Suprapubic skin (tissue), 4 donors: ENCODE measurements around the gene DCTN5. TPM values are rescaled to one million over a fixed set of nuclear protein-coding genes. Genes with fewer than 3 reads are reported as not detected.
"Not testable (repeated sequence)": the region's sequence is repeated elsewhere in the genome, so short reads cannot be mapped to it uniquely, and the experiment has no call there.

ENCODE experiments used
- DNase-seq, 2 donors: peaks; one replicate each; pipeline ENCODE4 v3.0.0-alpha.2; 2019; ENCODE audit warnings: low spot score in 2 of 2
- H3K27ac ChIP-seq: fragments of 200-600 bp; sonication (generic); one replicate; pipeline ENCODE4 v1.5.1; 2019
- H3K27me3 ChIP-seq: fragments of 200-600 bp; sonication (generic); one replicate; pipeline ENCODE4 v1.5.1; 2019
- H3K36me3 ChIP-seq: fragments of 200-600 bp; sonication (generic); one replicate; pipeline ENCODE4 v1.5.1; 2019
- H3K4me1 ChIP-seq: fragments of 200-600 bp; sonication (generic); one replicate; pipeline ENCODE4 v1.5.1; 2019
- H3K4me3 ChIP-seq: fragments of 200-600 bp; sonication (generic); one replicate; pipeline ENCODE4 v1.5.1; 2019; ENCODE audit warnings: mild to moderate bottlenecking
- H3K9me3 ChIP-seq: fragments of 200-600 bp; sonication (generic); one replicate; pipeline ENCODE4 v1.5.1; 2019
- EP300 ChIP-seq: sonication (generic); formaldehyde crosslinking; IDR thresholded peaks from one replicate; pipeline ENCODE4 v1.6.1; 2017; ENCODE audit warnings: antibody characterized with exemption
- POLR2A ChIP-seq, 2 donors: fragments of 450-650 bp; IDR thresholded peaks; one replicate each; pipeline ENCODE4 v1.6.1; 2017; ENCODE audit warnings: antibody characterized with exemption in 2 of 2, mild to moderate bottlenecking in 2 of 2, moderate library complexity in 2 of 2
- POLR2AphosphoS5 ChIP-seq, 3 donors: sonication (generic); formaldehyde crosslinking; IDR thresholded peaks; one replicate each; pipeline ENCODE4 v1.6.1; 2017; ENCODE audit warnings: antibody characterized with exemption in 3 of 3
- WGBS: methylation state at CpG from one replicate; pipeline ENCODE4 v1.1.5; 2018; 5-methylcytosine and 5-hydroxymethylcytosine counted together
- total RNA-seq, 4 donors: library from RNA; depleted of rRNA; stranded (reverse); fragments of >200 nt; gene quantifications; one replicate each; pipeline ENCODE4 v1.1.0, GENCODE V29; 2016
- TF ChIP-seq, protein P1 (sequence below), 2 donors: fragments of 200-600 bp in 1 of 2; fragments of 450-650 bp in 1 of 2; sonication (generic) in 1 of 2; IDR thresholded peaks; one replicate each; pipeline ENCODE4 v1.5.1; 2016 to 2019; ENCODE audit warnings: antibody characterized with exemption in 2 of 2, mild to moderate bottlenecking in 1 of 2, moderate library complexity in 1 of 2

The DCTN5 gene
- total RNA-seq, 4 donors from 2014 or later: 45.8 to 52.0 (median 48.8) TPM

DNA sequence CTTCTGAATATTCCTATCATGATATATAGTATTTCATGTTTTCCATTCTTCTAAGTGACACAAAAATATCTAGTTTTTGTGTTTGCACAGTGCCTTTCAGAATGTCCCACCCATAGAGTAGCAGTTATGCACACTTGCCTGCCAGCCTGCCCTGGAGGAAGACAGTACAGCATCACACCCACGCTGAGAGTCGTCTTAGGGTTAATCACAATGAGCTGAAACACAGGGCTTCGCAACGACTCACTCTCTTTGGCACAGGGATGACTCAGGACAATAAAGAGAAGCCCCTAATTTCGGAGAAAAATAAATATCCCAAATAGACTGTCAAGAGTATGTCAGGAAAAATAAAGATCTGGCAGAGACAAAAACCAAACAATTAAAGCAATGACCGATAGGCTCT, 33.5 kb upstream of the DCTN5 start:
- DNase-seq: no peak
- Histone ChIP-seq H3K9me3 (no peaks in the 10 kb centered on the region), H3K4me1 (no peaks in the 10 kb centered on the region), H3K4me3 (no peak overlapping the region), H3K27ac (no peak overlapping the region), H3K36me3 (peaks cover 82% of the 10 kb centered on the region), H3K27me3 (no peaks in the 10 kb centered on the region)
- WGBS: 82% methylated on average over 6 of the region's 6 CpGs
- TF ChIP-seq POLR2A (IDR thresholded peaks at IDR 0.05) (no peak), POLR2AphosphoS5 (IDR thresholded peaks at IDR 0.05) (no peak), EP300 (no peak)
- TF ChIP-seq, protein P1, sequence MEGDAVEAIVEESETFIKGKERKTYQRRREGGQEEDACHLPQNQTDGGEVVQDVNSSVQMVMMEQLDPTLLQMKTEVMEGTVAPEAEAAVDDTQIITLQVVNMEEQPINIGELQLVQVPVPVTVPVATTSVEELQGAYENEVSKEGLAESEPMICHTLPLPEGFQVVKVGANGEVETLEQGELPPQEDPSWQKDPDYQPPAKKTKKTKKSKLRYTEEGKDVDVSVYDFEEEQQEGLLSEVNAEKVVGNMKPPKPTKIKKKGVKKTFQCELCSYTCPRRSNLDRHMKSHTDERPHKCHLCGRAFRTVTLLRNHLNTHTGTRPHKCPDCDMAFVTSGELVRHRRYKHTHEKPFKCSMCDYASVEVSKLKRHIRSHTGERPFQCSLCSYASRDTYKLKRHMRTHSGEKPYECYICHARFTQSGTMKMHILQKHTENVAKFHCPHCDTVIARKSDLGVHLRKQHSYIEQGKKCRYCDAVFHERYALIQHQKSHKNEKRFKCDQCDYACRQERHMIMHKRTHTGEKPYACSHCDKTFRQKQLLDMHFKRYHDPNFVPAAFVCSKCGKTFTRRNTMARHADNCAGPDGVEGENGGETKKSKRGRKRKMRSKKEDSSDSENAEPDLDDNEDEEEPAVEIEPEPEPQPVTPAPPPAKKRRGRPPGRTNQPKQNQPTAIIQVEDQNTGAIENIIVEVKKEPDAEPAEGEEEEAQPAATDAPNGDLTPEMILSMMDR (IDR thresholded peaks at IDR 0.05): no peak

DNA sequence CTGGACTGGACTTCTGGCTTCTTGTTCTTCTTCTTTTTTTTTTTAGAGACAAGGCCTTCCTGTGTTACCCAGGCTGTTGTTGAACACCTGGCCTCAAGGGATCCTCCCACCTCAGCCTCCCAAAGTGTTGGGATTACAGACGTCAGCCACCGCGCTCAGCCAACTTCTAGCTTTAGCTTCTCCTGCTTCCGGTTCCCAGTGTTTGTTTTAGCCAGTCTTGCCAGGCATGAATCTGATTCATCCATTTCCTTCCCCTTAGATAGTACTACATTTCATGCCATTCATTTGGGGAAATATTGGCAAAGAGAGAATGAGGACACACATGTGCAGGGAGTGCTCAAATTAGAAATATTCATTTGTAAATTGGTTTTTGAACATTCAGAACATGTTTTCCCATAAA, 33.1 kb upstream of the DCTN5 start:
- Histone ChIP-seq H3K27me3 (no peaks in the 10 kb centered on the region), H3K27ac (no peak overlapping the region), H3K9me3 (no peaks in the 10 kb centered on the region), H3K36me3 (peaks cover 82% of the 10 kb centered on the region), H3K4me1 (no peaks in the 10 kb centered on the region), H3K4me3 (no peak overlapping the region)
- DNase-seq: no peak
- 89% methylated on average over 4 of the region's 4 CpGs for WGBS
- TF ChIP-seq POLR2AphosphoS5 (IDR thresholded peaks at IDR 0.05) (no peak), EP300 (no peak), POLR2A (IDR thresholded peaks at IDR 0.05) (no peak)
- TF ChIP-seq, protein P1 (IDR thresholded peaks at IDR 0.05): no peak

DNA sequence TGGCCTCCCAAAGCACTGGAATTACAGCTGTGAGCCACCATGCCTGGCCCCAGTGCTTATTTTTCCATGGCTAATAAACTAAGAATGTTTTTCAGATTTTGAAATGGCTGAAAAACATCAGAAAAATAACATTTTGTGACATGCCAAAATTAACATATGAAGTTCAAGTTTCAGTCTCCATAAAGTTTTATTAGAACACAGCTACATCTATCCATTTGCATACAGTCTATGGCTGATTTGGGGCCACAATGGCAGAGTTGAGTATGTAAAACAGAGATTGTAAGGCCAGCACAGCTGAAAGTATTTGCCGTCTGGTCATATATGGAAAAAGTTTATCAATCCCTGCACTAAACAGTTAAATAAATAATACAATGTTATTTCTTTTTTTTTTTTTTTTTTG, 31.3 kb upstream of the DCTN5 start:
- no peaks in the 10 kb centered on the region for H3K27me3 ChIP-seq
- no peaks in the 10 kb centered on the region for H3K4me1 ChIP-seq
- WGBS: 98% methylated on average over 1 of the region's 1 CpG
- peaks cover 76% of the 10 kb centered on the region for H3K36me3 ChIP-seq
- no peak overlapping the region for H3K4me3 ChIP-seq
- no peak for DNase-seq
- no peaks in the 10 kb centered on the region for H3K9me3 ChIP-seq
- no peak for TF ChIP-seq EP300
- no peak for TF ChIP-seq POLR2A (IDR thresholded peaks at IDR 0.05)
- TF ChIP-seq POLR2AphosphoS5 (IDR thresholded peaks at IDR 0.05): no peak
- TF ChIP-seq, protein P1 (IDR thresholded peaks at IDR 0.05): no peak
- H3K27ac ChIP-seq: no peak overlapping the region

DNA sequence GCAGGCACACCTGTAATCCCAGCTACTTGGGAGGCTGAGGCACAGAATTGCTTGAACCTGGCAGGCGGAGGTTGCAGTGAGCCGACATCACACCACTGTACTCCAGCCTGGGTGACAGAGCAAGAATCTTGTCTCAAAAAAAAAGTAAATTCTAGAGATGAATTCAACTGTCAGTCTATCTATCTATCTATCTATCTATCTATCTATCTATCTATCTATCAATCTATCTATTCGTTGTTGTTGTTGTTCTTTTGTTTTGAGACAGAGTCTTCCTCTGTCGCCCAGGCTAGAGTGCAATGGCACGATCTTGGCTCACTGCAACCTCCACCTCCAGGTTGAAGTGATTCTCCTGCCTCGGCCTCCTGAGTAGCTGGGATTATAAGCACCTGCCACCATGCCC, 30.4 kb upstream of the DCTN5 start:
- not testable (repeated sequence) for DNase-seq, H3K4me3 ChIP-seq, H3K9me3 ChIP-seq, H3K27ac ChIP-seq, H3K4me1 ChIP-seq, H3K27me3 ChIP-seq
- H3K36me3 ChIP-seq: peaks cover 74% of the 10 kb centered on the region
- 95% methylated on average over 6 of the region's 6 CpGs for WGBS

DNA sequence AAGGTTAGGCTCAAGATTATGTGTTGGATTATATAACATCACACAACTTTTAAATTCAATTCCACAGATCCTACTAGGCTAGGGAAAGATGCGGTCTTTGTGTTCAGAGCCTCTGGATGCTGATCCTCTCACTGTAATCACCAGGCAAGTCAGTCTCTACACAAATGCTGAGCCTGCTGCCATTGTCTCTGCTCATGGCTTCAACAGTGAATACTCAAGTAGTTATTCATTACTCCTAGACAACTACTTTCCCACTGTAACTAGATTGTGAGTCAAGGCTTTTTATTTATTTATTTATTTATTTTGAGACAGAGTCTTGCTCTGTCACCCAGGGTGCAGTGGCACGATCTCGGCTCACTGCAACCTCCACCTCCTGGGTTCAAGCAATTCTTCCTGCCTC, 29.3 kb upstream of the DCTN5 start:
- Histone ChIP-seq H3K9me3 (no peaks in the 10 kb centered on the region), H3K27me3 (no peaks in the 10 kb centered on the region), H3K36me3 (peaks cover 74% of the 10 kb centered on the region)

DNA sequence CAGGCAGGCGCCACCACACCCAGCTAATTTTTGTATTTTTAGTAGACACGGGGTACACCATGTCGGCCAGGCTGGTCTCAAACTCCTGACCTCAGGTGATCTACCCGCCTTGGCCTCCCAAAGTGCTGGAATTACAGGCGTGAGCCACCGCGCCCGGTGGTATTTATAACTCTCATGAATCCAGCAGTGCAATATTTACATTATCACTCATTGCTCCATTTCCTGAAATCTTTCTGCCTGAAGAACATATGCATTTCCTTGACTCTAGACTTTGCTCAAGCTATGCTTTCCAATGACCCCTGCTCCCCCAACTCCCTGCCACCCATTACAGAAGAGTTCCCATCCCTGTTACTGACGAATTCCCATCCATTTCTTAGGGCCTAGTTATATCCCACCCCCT, 25.5 kb upstream of the DCTN5 start:
- 97% methylated on average over 9 of the region's 9 CpGs for WGBS
- Histone ChIP-seq H3K4me3 (no peak overlapping the region), H3K36me3 (peaks cover 88% of the 10 kb centered on the region)

More for the DNA sequence above, 29.3 kb upstream of the DCTN5 start:
- DNase-seq: no peak
- Histone ChIP-seq H3K27ac (no peak overlapping the region), H3K4me1 (no peaks in the 10 kb centered on the region), H3K4me3 (no peak overlapping the region)
- no peak for TF ChIP-seq POLR2AphosphoS5 (IDR thresholded peaks at IDR 0.05)
- no peak for TF ChIP-seq POLR2A (IDR thresholded peaks at IDR 0.05)
- TF ChIP-seq, protein P1 (IDR thresholded peaks at IDR 0.05): no peak
- no peak for TF ChIP-seq EP300
- WGBS: 96% methylated on average over 3 of the region's 3 CpGs

More for the DNA sequence above, 25.5 kb upstream of the DCTN5 start:
- Histone ChIP-seq H3K27ac (no peak overlapping the region), H3K27me3 (no peaks in the 10 kb centered on the region), H3K4me1 (no peaks in the 10 kb centered on the region), H3K9me3 (no peaks in the 10 kb centered on the region)
- no peak for DNase-seq
- TF ChIP-seq, protein P1 (IDR thresholded peaks at IDR 0.05): no peak
- TF ChIP-seq EP300: no peak
- no peak for TF ChIP-seq POLR2AphosphoS5 (IDR thresholded peaks at IDR 0.05)
